ENCODE measurements around the gene CMKLR1. TPM values are rescaled to one million over a fixed set of nuclear protein-coding genes. Genes with fewer than 3 reads are reported as not detected.

Gene CMKLR1
- total RNA-seq, 4 donors from 2014 or later = 10.2 to 14.5 (median 12.6) TPM

GRCh38 chr12:108345716-108346633 is 6.9 kb upstream of the CMKLR1 start:
- 61% methylated on average over 8 of the region's 8 CpGs for WGBS
- Histone ChIP-seq H3K9me3 (no peaks in the 10 kb centered on the region), H3K27me3 (peaks cover 0 to 11% (median 0%) of the 10 kb centered on the region in 4 donors), H3K36me3 (no peaks in the 10 kb centered on the region), H3K4me1 (no peaks in the 10 kb centered on the region), H3K27ac (replicated peaks in 1 of 4) (no peak overlapping the region), H3K4me3 (no peak overlapping the region)
- intact Hi-C loops (cut with DNase I) = no loop called here
- DNase-seq (ENCODE audit: extremely low spot score) = no peak
- TF ChIP-seq POLR2AphosphoS5 (IDR thresholded peaks at IDR 0.05) = no peak
- TF ChIP-seq EP300 (IDR thresholded peaks at IDR 0.05) = no peak
- TF ChIP-seq CTCF (IDR thresholded peaks at IDR 0.05) = no peak

- no peak for DNase-seq (ENCODE audit: extremely low spot score)
- no peak overlapping the region for H3K27ac ChIP-seq (replicated peaks in 1 of 4)
These were observed 3.9 kb upstream of the CMKLR1 start for GRCh38 chr12:108342985-108343384.

GRCh38 chr12:108341854-108342847 is 3.0 kb upstream of the CMKLR1 start:
- no peak for TF ChIP-seq POLR2A (IDR thresholded peaks at IDR 0.05; ENCODE audit: low read depth)
- TF ChIP-seq EP300 (IDR thresholded peaks at IDR 0.05) = no peak
- TF ChIP-seq POLR2AphosphoS5 (IDR thresholded peaks at IDR 0.05) = no peak
- no peak for TF ChIP-seq CTCF (IDR thresholded peaks at IDR 0.05)
- H3K4me1 ChIP-seq = peaks cover 3 to 12% (median 12%) of the 10 kb centered on the region in 4 donors
- H3K27me3 ChIP-seq = peaks cover 0 to 24% (median 0%) of the 10 kb centered on the region in 4 donors
- intact Hi-C loops (cut with DNase I) = no loop called here
- 76% methylated on average over 8 of the region's 8 CpGs for WGBS
- H3K36me3 ChIP-seq = no peaks in the 10 kb centered on the region
- H3K27ac ChIP-seq (replicated peaks in 1 of 4) = peak overlapping the region in 1 of 4 donors; percentile 30
- DNase-seq (ENCODE audit: extremely low spot score) = no peak
- no peak overlapping the region for H3K4me3 ChIP-seq
- H3K9me3 ChIP-seq = no peaks in the 10 kb centered on the region

More at GRCh38 chr12:108342985-108343384, 3.9 kb upstream of the CMKLR1 start:
- TF ChIP-seq EP300 (IDR thresholded peaks at IDR 0.05) (no peak), CTCF (IDR thresholded peaks at IDR 0.05) (no peak), POLR2A (IDR thresholded peaks at IDR 0.05; ENCODE audit: low read depth) (no peak), POLR2AphosphoS5 (IDR thresholded peaks at IDR 0.05) (no peak)
- Histone ChIP-seq H3K4me1 (peaks cover 0 to 12% (median 12%) of the 10 kb centered on the region in 4 donors), H3K27me3 (peaks cover 0 to 18% (median 0%) of the 10 kb centered on the region in 4 donors), H3K4me3 (no peak overlapping the region), H3K9me3 (no peaks in the 10 kb centered on the region), H3K36me3 (no peaks in the 10 kb centered on the region)
- intact Hi-C loops (cut with DNase I) = no loop called here
- WGBS = 63% methylated on average over 4 of the region's 5 CpGs

GRCh38 chr12:108341356-108341755 is 2.2 kb upstream of the CMKLR1 start:
- Histone ChIP-seq H3K4me1 (peaks cover 3 to 12% (median 12%) of the 10 kb centered on the region in 4 donors), H3K27ac (replicated peaks in 1 of 4) (no peak overlapping the region), H3K9me3 (no peaks in the 10 kb centered on the region), H3K36me3 (no peaks in the 10 kb centered on the region), H3K4me3 (no peak overlapping the region), H3K27me3 (peaks cover 0 to 28% (median 0%) of the 10 kb centered on the region in 4 donors)
- no peak for DNase-seq (ENCODE audit: extremely low spot score)
- intact Hi-C loops (cut with DNase I) = no loop called here
- WGBS = 72% methylated on average over 3 of the region's 3 CpGs
- TF ChIP-seq POLR2AphosphoS5 (IDR thresholded peaks at IDR 0.05) (no peak), EP300 (IDR thresholded peaks at IDR 0.05) (no peak), POLR2A (IDR thresholded peaks at IDR 0.05; ENCODE audit: low read depth) (no peak), CTCF (IDR thresholded peaks at IDR 0.05) (no peak)
